Measurements from ENCODE around the gene ASCC3. TPM values are rescaled to one million over a fixed set of nuclear protein-coding genes. Genes with fewer than 3 reads are reported as not detected.

Gene ASCC3
- total RNA-seq, 2 experiments from 2014 or later: 28.5 to 47.5 TPM

GRCh38 chr6:100458841-100459591, 422.1 kb downstream of the ASCC3 start:
- intact Hi-C loops (cut with micrococcal nuclease; ENCODE audit: unreplicated experiment): no loop called here
- no peaks in the 10 kb centered on the region for H3K4me1 ChIP-seq (ENCODE audit: insufficient read depth, low read length, poor library complexity, severe bottlenecking)
- H3K4me2 ChIP-seq (ENCODE audit: low read length): no peak overlapping the region
- no peaks in the 10 kb centered on the region for H4K20me1 ChIP-seq (ENCODE audit: insufficient read depth, low read length)
- no peaks in the 10 kb centered on the region for H3K36me3 ChIP-seq (ENCODE audit: insufficient read depth, low read length)
- H3K79me2 ChIP-seq (ENCODE audit: insufficient read depth, low read depth, low read length): no peaks in the 10 kb centered on the region
- H3K4me3 ChIP-seq (ENCODE audit: low read depth, low read length, poor library complexity, severe bottlenecking): no peak overlapping the region
- POLR2A ChIA-PET: interaction anchor here (0.5 to 0.6 kb wide), 2 partner anchors 7 to 522 kb away, joined by 3 to 5 read pairs; no protein-coding TSS in a partner anchor
- no peak for DNase-seq (ENCODE audit: low spot score)
- H3K9me2 ChIP-seq (ENCODE audit: insufficient read depth, low read length): no peaks in the 10 kb centered on the region
- no peak overlapping the region for H3K27ac ChIP-seq (ENCODE audit: low read depth, low read length, poor library complexity, severe bottlenecking)
- H3K9me3 ChIP-seq (ENCODE audit: low read length): no peaks in the 10 kb centered on the region
- CTCF ChIA-PET (ENCODE audit: unreplicated experiment): no interaction called here
- TF ChIP-seq EZH2phosphoT487 (IDR thresholded peaks at IDR 0.05; ENCODE audit: borderline replicate concordance, low read depth, low read length) (no peak), CTCF (conservative IDR thresholded peaks at IDR 0.05; ENCODE audit: low read length) (no peak)
- H2AFZ ChIP-seq (ENCODE audit: low read length): no peak overlapping the region
- no TSS peak for BruUV-seq (replicated peaks)

All from OCI-LY7 (cell line).